A549 (cell line): ENCODE measurements around the gene MGAT3.

Source experiments
- CEBPB ChIP-seq, 2 experiments: fragments of >200 bp in 1 of 2; sonication (Bioruptor Twin) in 1 of 2; formaldehyde crosslinking in 1 of 2; IDR thresholded peaks; 2 replicates each; pipeline ENCODE4 v1.6.1; 2012 to 2016
- CTCF ChIP-seq: fragments of >200 bp; sonication (Bioruptor Twin); formaldehyde crosslinking; IDR thresholded peaks from 3 replicates; pipeline ENCODE4 v1.5.1; 2016
- HOXA7 ChIP-seq: fragments of 250-450 bp; sonication (Bioruptor Pico); IDR thresholded peaks from 2 replicates; pipeline ENCODE4 v1.5.0; 2020; ENCODE audit warnings: mild to moderate bottlenecking, moderate library complexity
- MAX ChIP-seq: IDR thresholded peaks from 2 replicates; pipeline ENCODE4 v1.6.1; 2012
- NR3C1 ChIP-seq: fragments of >200 bp; sonication (Bioruptor Twin); formaldehyde crosslinking; IDR thresholded peaks from 3 replicates; pipeline ENCODE4 v1.6.1; 2017
- PHF8 ChIP-seq: fragments of 200-600 bp; sonication (generic); IDR thresholded peaks from 2 replicates; pipeline ENCODE4 v1.6.1; 2016; ENCODE audit warnings: low read depth, mild to moderate bottlenecking, antibody characterized with exemption, moderate library complexity, borderline replicate concordance
- POLR2A ChIP-seq: IDR thresholded peaks from 2 replicates; pipeline ENCODE4 v1.6.1; 2012; ENCODE audit warnings: mild to moderate bottlenecking, low read length
- RARB ChIP-seq: fragments of 250-450 bp; sonication (Bioruptor Pico); IDR thresholded peaks from 2 replicates; pipeline ENCODE4 v1.8.0; 2021; ENCODE audit warnings: mild to moderate bottlenecking, moderate library complexity
- RFX5 ChIP-seq: fragments of 450-650 bp; IDR thresholded peaks from 2 replicates; pipeline ENCODE4 v1.7.1; 2014; ENCODE audit warnings: antibody characterized with exemption, mild to moderate bottlenecking, moderate library complexity

GRCh38 chr22:39520226-39521105 is 63.7 kb downstream of the MGAT3 start, which contains the start of gene ATF4:
- TF ChIP-seq HOXA7 (CRISPR knock-in tag): peak; percentile 53; the same call in 1 of the 2 replicates
- no peak for TF ChIP-seq CTCF
- TF ChIP-seq POLR2A: peak; percentile 87
- TF ChIP-seq NR3C1: no peak
- TF ChIP-seq RARB (CRISPR knock-in tag): no peak
- TF ChIP-seq MAX: peak; percentile 87
- no peak for TF ChIP-seq CEBPB (IDR thresholded peaks at IDR 0.05)
- peak; percentile 96 for TF ChIP-seq PHF8
- TF ChIP-seq RFX5: no peak
